Measurements from ENCODE around the gene PREX1. TPM values are rescaled to one million over a fixed set of nuclear protein-coding genes. Genes with fewer than 3 reads are reported as not detected.

The PREX1 gene
- total and polyA plus RNA-seq, 8 donors, result 1.5 to 13.2 (median 6.3) TPM

DNA sequence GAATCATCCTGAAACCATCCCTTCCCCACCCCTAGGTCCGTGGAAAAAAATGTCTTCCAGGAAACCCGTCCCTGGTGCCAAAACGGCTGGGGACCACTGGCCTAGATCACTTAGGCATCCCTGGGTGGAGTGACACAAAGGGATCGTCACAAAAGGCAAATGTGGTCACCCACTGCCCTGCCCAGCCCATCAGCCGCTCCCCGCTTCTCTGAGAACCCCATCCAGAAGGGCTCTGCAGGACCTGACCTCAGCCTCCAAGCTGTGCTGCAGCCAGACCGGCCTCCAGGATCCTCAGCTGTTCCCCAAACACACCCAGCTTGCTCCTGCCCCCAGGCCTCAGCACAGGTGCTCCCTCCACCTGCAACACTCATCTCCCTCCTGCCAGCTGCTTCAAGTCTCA lies 61.6 kb downstream of the PREX1 start:
- TF ChIP-seq, protein P1, sequence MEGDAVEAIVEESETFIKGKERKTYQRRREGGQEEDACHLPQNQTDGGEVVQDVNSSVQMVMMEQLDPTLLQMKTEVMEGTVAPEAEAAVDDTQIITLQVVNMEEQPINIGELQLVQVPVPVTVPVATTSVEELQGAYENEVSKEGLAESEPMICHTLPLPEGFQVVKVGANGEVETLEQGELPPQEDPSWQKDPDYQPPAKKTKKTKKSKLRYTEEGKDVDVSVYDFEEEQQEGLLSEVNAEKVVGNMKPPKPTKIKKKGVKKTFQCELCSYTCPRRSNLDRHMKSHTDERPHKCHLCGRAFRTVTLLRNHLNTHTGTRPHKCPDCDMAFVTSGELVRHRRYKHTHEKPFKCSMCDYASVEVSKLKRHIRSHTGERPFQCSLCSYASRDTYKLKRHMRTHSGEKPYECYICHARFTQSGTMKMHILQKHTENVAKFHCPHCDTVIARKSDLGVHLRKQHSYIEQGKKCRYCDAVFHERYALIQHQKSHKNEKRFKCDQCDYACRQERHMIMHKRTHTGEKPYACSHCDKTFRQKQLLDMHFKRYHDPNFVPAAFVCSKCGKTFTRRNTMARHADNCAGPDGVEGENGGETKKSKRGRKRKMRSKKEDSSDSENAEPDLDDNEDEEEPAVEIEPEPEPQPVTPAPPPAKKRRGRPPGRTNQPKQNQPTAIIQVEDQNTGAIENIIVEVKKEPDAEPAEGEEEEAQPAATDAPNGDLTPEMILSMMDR (IDR thresholded peaks at IDR 0.05), result no peak
- no peaks in the 10 kb centered on the region for H3K27me3 ChIP-seq
- H3K4me1 ChIP-seq, result no peaks in the 10 kb centered on the region
- 77 to 81% methylated on average over 7 of the region's 7 CpGs for WGBS, 2 donors
- DNase-seq (no peak), ATAC-seq (no peak), FAIRE-seq (no peak)
- intact Hi-C loops (cut with DNase I), result no loop called here
- H3K4me3 ChIP-seq, result no peak overlapping the region
- no peaks in the 10 kb centered on the region for H3K36me3 ChIP-seq
- H3K9me3 ChIP-seq, result no peaks in the 10 kb centered on the region
- H3K27ac ChIP-seq, result no peak overlapping the region

GRCh38 chr20:48765359-48765758 lies 62.4 kb downstream of the PREX1 start:
- 82 to 86% methylated on average over 4 of the region's 4 CpGs for WGBS, 2 donors
- FAIRE-seq (no peak), DNase-seq (no peak), ATAC-seq (no peak)
- H3K9me3 ChIP-seq, result no peaks in the 10 kb centered on the region
- H3K36me3 ChIP-seq, result no peaks in the 10 kb centered on the region
- no peak overlapping the region for H3K4me3 ChIP-seq
- no peaks in the 10 kb centered on the region for H3K4me1 ChIP-seq
- H3K27me3 ChIP-seq, result no peaks in the 10 kb centered on the region
- no peak overlapping the region for H3K27ac ChIP-seq
- TF ChIP-seq, protein P1 (IDR thresholded peaks at IDR 0.05), result no peak
- intact Hi-C loops (cut with DNase I), result no loop called here

GRCh38 chr20:48763216-48763914 lies 64.4 kb downstream of the PREX1 start:
- H3K36me3 ChIP-seq, result no peaks in the 10 kb centered on the region
- FAIRE-seq (no peak), ATAC-seq (no peak), DNase-seq (no peak)
- H3K4me3 ChIP-seq, result no peak overlapping the region
- no peaks in the 10 kb centered on the region for H3K27me3 ChIP-seq
- H3K4me1 ChIP-seq, result no peaks in the 10 kb centered on the region
- WGBS, 2 donors, result 80 to 92% methylated on average over 13 of the region's 13 CpGs
- H3K9me3 ChIP-seq, result no peaks in the 10 kb centered on the region
- TF ChIP-seq, protein P1 (IDR thresholded peaks at IDR 0.05), result no peak
- H3K27ac ChIP-seq, result no peak overlapping the region
- intact Hi-C loops (cut with DNase I), result no loop called here

- no peak overlapping the region for H3K4me3 ChIP-seq
- no peak for ATAC-seq
- WGBS, 2 donors, result 86 to 89% methylated on average over 3 of the region's 3 CpGs
- no peaks in the 10 kb centered on the region for H3K36me3 ChIP-seq
- no peaks in the 10 kb centered on the region for H3K9me3 ChIP-seq
- no peaks in the 10 kb centered on the region for H3K4me1 ChIP-seq
- FAIRE-seq, result no peak
- no peaks in the 10 kb centered on the region for H3K27me3 ChIP-seq
- TF ChIP-seq, protein P1 (IDR thresholded peaks at IDR 0.05), result no peak
- intact Hi-C loops (cut with DNase I), result no loop called here
- no peak for DNase-seq
- peak overlapping the region in 2 of 4 donors; percentile 3 to 5 for H3K27ac ChIP-seq
Observed at GRCh38 chr20:48761874-48762273, 65.9 kb downstream of the PREX1 start.

- 77 to 85% methylated on average over 12 of the region's 12 CpGs for WGBS, 2 donors
Observed at GRCh38 chr20:48761023-48761785, 66.6 kb downstream of the PREX1 start.

More at GRCh38 chr20:48761023-48761785, 66.6 kb downstream of the PREX1 start:
- intact Hi-C loops (cut with DNase I), result no loop called here
- Histone ChIP-seq H3K9me3 (no peaks in the 10 kb centered on the region), H3K4me1 (no peaks in the 10 kb centered on the region), H3K4me3 (no peak overlapping the region), H3K27me3 (no peaks in the 10 kb centered on the region), H3K27ac (peak overlapping the region in 2 of 4 donors; percentile 5 to 23), H3K36me3 (no peaks in the 10 kb centered on the region)
- ATAC-seq (peak in 2 of 4 donors; percentile 44 to 57), DNase-seq (no peak), FAIRE-seq (no peak)
- TF ChIP-seq, protein P1 (IDR thresholded peaks at IDR 0.05), result no peak
